K562 (cell line): ENCODE results near the gene PCSK5. TPM values are rescaled to one million over a fixed set of nuclear protein-coding genes. Genes with fewer than 3 reads are reported as not detected.

ENCODE experiments used
- ATAC-seq: fragments of 200-7000 bp; cut with Tn5 transposase; 3 replicates; pipeline ENCODE4 v1.9.1; 2020; ENCODE audit warnings: moderate library complexity
- BruUV-seq: library from RNA; stranded (reverse); fragments of 400-500 nt; replicated peaks from 2 replicates; lab custom pipeline; 2021; lab: Mats Ljungman, UMichigan
- CTCF ChIA-PET: fragments of 300-600 bp; formaldehyde crosslinking; extraction: SDS; loops from one replicate; lab custom pipeline; 2021; ENCODE audit warnings: low intra/inter-chr PET ratio; lab: Yijun Ruan, JAX
- POLR2A ChIA-PET: fragments of 300-600, 350-650 bp; sonication (Branson Sonifier 250); formaldehyde crosslinking; extraction: SDS; loops from one replicate; lab custom pipeline; 2021; ENCODE audit warnings: antibody characterized with exemption, inconsistent platforms; lab: Yijun Ruan, JAX
- DNase-seq, 4 experiments: peaks; one replicate each; pipeline versions ENCODE4 v3.0.0 to v3.0.0-alpha.2; 2011 to 2018; ENCODE audit warnings: low spot score in 3 of 4, mixed read lengths in 3 of 4; ENCODE audit errors: extremely low read depth in 1 of 4
- FAIRE-seq: peaks from 2 replicates; lab custom pipeline; 2011; peaks lifted over from hg19 to GRCh38; lab: Jason Lieb, UNC
- H2AFZ ChIP-seq: 2 replicates; pipeline ENCODE4 v1.6.0; 2011; ENCODE audit warnings: low read depth, low read length, control low read depth, inconsistent platforms
- H3K27ac ChIP-seq: fragments of 200-600 bp; 3 replicates; pipeline ENCODE4 v1.8.0; 2011; ENCODE audit warnings: low read depth, mild to moderate bottlenecking, control low read depth, inconsistent platforms, low read length, moderate library complexity, mixed read lengths; ENCODE audit errors: extremely low read depth
- H3K27me3 ChIP-seq, 2 experiments: fragments of 300-600 bp in 1 of 2; 2 replicates in 1 of 2; 3 replicates in 1 of 2; pipeline versions ENCODE4 v1.6.0 to v1.8.0; 2011; ENCODE audit warnings: inconsistent platforms in 2 of 2, low read length in 2 of 2, mild to moderate bottlenecking in 1 of 2, mixed read lengths in 1 of 2, moderate library complexity in 1 of 2; ENCODE audit not compliant: control insufficient read depth in 2 of 2, insufficient read depth in 2 of 2
- H3K36me3 ChIP-seq: fragments of 300-600 bp; 3 replicates; pipeline ENCODE4 v1.8.0; 2011; ENCODE audit warnings: mild to moderate bottlenecking, low read length, inconsistent platforms; ENCODE audit not compliant: control insufficient read depth, insufficient read depth
- H3K4me1 ChIP-seq, 2 experiments: fragments of 200-600 bp in 1 of 2; replicated peaks in 1 of 2; 2 replicates in 1 of 2; 3 replicates in 1 of 2; pipeline versions ENCODE4 v1.5.1 to v1.8.0; 2011; ENCODE audit warnings: inconsistent platforms in 2 of 2, low read length in 2 of 2, mild to moderate bottlenecking in 1 of 2, mixed read lengths in 1 of 2, moderate library complexity in 1 of 2; ENCODE audit not compliant: control insufficient read depth in 2 of 2, insufficient read depth in 2 of 2
- H3K4me2 ChIP-seq: 2 replicates; pipeline ENCODE4 v1.6.1; 2011; ENCODE audit warnings: low read length, control low read depth, inconsistent platforms, mixed read lengths; ENCODE audit not compliant: insufficient read depth
- H3K4me3 ChIP-seq: fragments of 200-600 bp; sonication (generic), shearing (Covaris generic); 2 replicates; pipeline ENCODE4 v1.5.1; 2016; ENCODE audit warnings: control low read depth, inconsistent platforms
- H3K79me2 ChIP-seq: fragments of 200-600 bp; 3 replicates; pipeline ENCODE4 v1.8.0; 2011; ENCODE audit warnings: low read length, inconsistent platforms; ENCODE audit not compliant: control insufficient read depth, insufficient read depth
- H3K9ac ChIP-seq, 2 experiments: 2 replicates each; pipeline versions ENCODE4 v1.6.0 to v1.6.1; 2011; ENCODE audit warnings: low read depth in 2 of 2, low read length in 2 of 2, control low read depth in 1 of 2, inconsistent platforms in 1 of 2, mild to moderate bottlenecking in 1 of 2, mixed read lengths in 1 of 2; ENCODE audit not compliant: insufficient read depth in 1 of 2
- H3K9me1 ChIP-seq: one replicate; pipeline ENCODE4 v1.6.0; 2011; ENCODE audit warnings: inconsistent platforms, mild to moderate bottlenecking, low read length, moderate library complexity; ENCODE audit not compliant: control insufficient read depth, insufficient read depth
- H3K9me3 ChIP-seq: replicated peaks from 2 replicates; pipeline ENCODE4 v1.5.1; 2011; ENCODE audit warnings: low read depth, low read length, inconsistent platforms; ENCODE audit not compliant: control insufficient read depth, insufficient read depth
- H4K20me1 ChIP-seq: replicated peaks from 2 replicates; pipeline ENCODE4 v1.6.1; 2011; ENCODE audit warnings: low read length, inconsistent platforms, mixed read lengths; ENCODE audit not compliant: control insufficient read depth, insufficient read depth
- MNT ChIP-seq, 2 experiments: fragments of 450-650 bp; conservative IDR thresholded peaks; 2 replicates each; pipeline ENCODE4 v1.6.1; 2017; ENCODE audit warnings: mild to moderate bottlenecking in 2 of 2, moderate library complexity in 2 of 2
- NUFIP1 ChIP-seq: fragments of 450-650 bp; IDR thresholded peaks from 2 replicates; pipeline ENCODE4 v1.6.1; 2018; ENCODE audit not compliant: partially characterized antibody
- RAD51 ChIP-seq: fragments of 450-650 bp; IDR thresholded peaks from 2 replicates; pipeline ENCODE4 v1.7.1; 2016; ENCODE audit warnings: low read depth, mild to moderate bottlenecking, borderline replicate concordance
- ZC3H4 ChIP-seq: sonication (generic); formaldehyde crosslinking; IDR thresholded peaks from 2 replicates; pipeline ENCODE4 v1.9.0; 2021; ENCODE audit warnings: missing genetic modification reagents, borderline replicate concordance
- ZNF407 ChIP-seq: fragments of 450-650 bp; IDR thresholded peaks from 2 replicates; pipeline ENCODE4 v1.6.1; 2016; ENCODE audit warnings: low read depth
- WGBS: fragments of 100-300 bp; shearing (Covaris generic); methylation state at CpG from one replicate; pipeline ENCODE4 v1.1.6; 2016; ENCODE audit warnings: low coverage, mixed read lengths; ENCODE audit not compliant: insufficient coverage; ENCODE audit errors: missing lambda C conversion rate; 5-methylcytosine and 5-hydroxymethylcytosine counted together
- in situ Hi-C: fragments of 300-500 bp; cut with MboI; formaldehyde crosslinking; loops from 4 replicates; pipeline ENCODE4 v1.15.0; 2018; ENCODE audit warnings: inconsistent platforms, mixed read lengths
- intact Hi-C: fragments of 100-400 bp; cut with micrococcal nuclease; formaldehyde crosslinking; loops from 2 replicates; pipeline ENCODE4 v1.14.2; 2022
- polyA plus RNA-seq, 8 experiments: library from polyadenylated mRNA; depleted of rRNA in 4 of 8; stranded (reverse) in 5 of 8; unstranded in 3 of 8; fragments of >200 nt; fragmentation: Nextera tagmentation in 2 of 8; fragmentation: Illumina TruSeq in 1 of 8; extraction: Ambion mirVana in 2 of 8; extraction: Trizol in 1 of 8; gene quantifications; 2 replicates each; pipeline versions ENCODE4 v1.2.1 to v1.2.3, GENCODE V29; 2011 to 2014; ENCODE audit warnings: inconsistent platforms in 1 of 8, missing spikeins in 1 of 8
- total RNA-seq, 7 experiments: library from RNA; depleted of rRNA in 6 of 7; stranded (reverse); fragments of >200 nt in 6 of 7; fragmentation: Illumina TruSeq in 2 of 7; extraction: Trizol in 2 of 7; gene quantifications; 2 replicates each; pipeline versions ENCODE4 v1.2.1 to v1.2.3, GENCODE V29; 2011 to 2021; ENCODE audit warnings: low replicate concordance in 1 of 7

Gene PCSK5
- total and polyA plus RNA-seq, 9 of the 15 experiments (the other 6 are each of a cell fraction or from before 2014, with no cell fraction given), result not detected

- Histone ChIP-seq H3K36me3 (no peaks in the 10 kb centered on the region), H3K4me3 (no peak overlapping the region), H2AFZ (no peak overlapping the region), H3K9ac (no peak overlapping the region), H3K27me3 (no peaks in the 10 kb centered on the region), H3K4me2 (no peak overlapping the region), H3K79me2 (no peaks in the 10 kb centered on the region), H3K9me3 (no peaks in the 10 kb centered on the region), H3K27ac (no peak overlapping the region), H4K20me1 (no peaks in the 10 kb centered on the region), H3K9me1 (no peaks in the 10 kb centered on the region), H3K4me1 (no peaks in the 10 kb centered on the region)
- ChIA-PET POLR2A (no interaction called here), CTCF (no interaction called here)
- FAIRE-seq (no peak), ATAC-seq (no peak), DNase-seq (no peak)
- in situ Hi-C loops, result no loop called here
- intact Hi-C loops, result no loop called here
- 3% methylated on average over 16 of the region's 16 CpGs for WGBS
- no TSS peak for BruUV-seq
- TF ChIP-seq NUFIP1 (no peak), MNT (conservative IDR thresholded peaks at IDR 0.05) (no peak), ZNF407 (no peak), ZC3H4 (CRISPR knock-in tag) (no peak), RAD51 (no peak)
Measured at GRCh38 chr9:75941577-75942311, 51.3 kb downstream of the PCSK5 start.
